ENCODE measurements around the gene TMEM18.

Gene TMEM18

GRCh38 chr2:633371-633770 lies 43.8 kb downstream of the TMEM18 start:
- no peaks in the 10 kb centered on the region for H3K79me2 ChIP-seq (ENCODE audit: low read length)
- no peaks in the 10 kb centered on the region for H3K36me3 ChIP-seq (replicated peaks; ENCODE audit: insufficient read depth, low read length)
- H2AFZ ChIP-seq (ENCODE audit: low read length), result no peak overlapping the region
- H3K9me3 ChIP-seq (replicated peaks; ENCODE audit: insufficient read depth, low read length), result no peaks in the 10 kb centered on the region
- no peak overlapping the region for H3K4me2 ChIP-seq (ENCODE audit: low read depth, low read length)
- TF ChIP-seq CTCF (IDR thresholded peaks at IDR 0.05; ENCODE audit: low read length) (no peak), EZH2phosphoT487 (IDR thresholded peaks at IDR 0.05; ENCODE audit: low read length) (no peak), EZH2 (optimal IDR thresholded peaks at IDR 0.05; ENCODE audit: low read depth, low read length) (no peak)
- no peak overlapping the region for H3K9ac ChIP-seq (ENCODE audit: low read length)
- DNase-seq, result no peak
- H3K9me2 ChIP-seq (replicated peaks; ENCODE audit: insufficient read depth, low read length), result no peaks in the 10 kb centered on the region
- no peak overlapping the region for H3K27ac ChIP-seq (ENCODE audit: low read length)
- no peaks in the 10 kb centered on the region for H3K4me1 ChIP-seq (ENCODE audit: low read length)
- no peak overlapping the region for H3K4me3 ChIP-seq (ENCODE audit: low read length)
- H3F3A ChIP-seq (ENCODE audit: insufficient read depth, low read length), result no peaks in the 10 kb centered on the region
- H3K27me3 ChIP-seq (replicated peaks; ENCODE audit: insufficient read depth, low read length), result no peaks in the 10 kb centered on the region
- no peaks in the 10 kb centered on the region for H4K20me1 ChIP-seq (ENCODE audit: insufficient read depth, low read length)

- Histone ChIP-seq H4K20me1 (ENCODE audit: insufficient read depth, low read length) (no peaks in the 10 kb centered on the region), H3K27me3 (replicated peaks; ENCODE audit: insufficient read depth, low read length) (no peaks in the 10 kb centered on the region), H3K79me2 (ENCODE audit: low read length) (no peaks in the 10 kb centered on the region), H3K9me2 (replicated peaks; ENCODE audit: insufficient read depth, low read length) (no peaks in the 10 kb centered on the region), H3K4me1 (ENCODE audit: low read length) (no peaks in the 10 kb centered on the region), H3F3A (ENCODE audit: insufficient read depth, low read length) (no peaks in the 10 kb centered on the region), H2AFZ (ENCODE audit: low read length) (no peak overlapping the region), H3K4me2 (ENCODE audit: low read depth, low read length) (no peak overlapping the region), H3K27ac (ENCODE audit: low read length) (no peak overlapping the region), H3K9me3 (replicated peaks; ENCODE audit: insufficient read depth, low read length) (no peaks in the 10 kb centered on the region), H3K36me3 (replicated peaks; ENCODE audit: insufficient read depth, low read length) (no peaks in the 10 kb centered on the region), H3K9ac (ENCODE audit: low read length) (no peak overlapping the region), H3K4me3 (ENCODE audit: low read length) (no peak overlapping the region)
- no peak for DNase-seq
- no peak for TF ChIP-seq CTCF (IDR thresholded peaks at IDR 0.05; ENCODE audit: low read length)
- no peak for TF ChIP-seq EZH2phosphoT487 (IDR thresholded peaks at IDR 0.05; ENCODE audit: low read length)
- TF ChIP-seq EZH2 (optimal IDR thresholded peaks at IDR 0.05; ENCODE audit: low read depth, low read length), result no peak
Observed at GRCh38 chr2:632471-632870, 44.7 kb downstream of the TMEM18 start.

- Histone ChIP-seq H3K9ac (ENCODE audit: low read length) (no peak overlapping the region), H3K27me3 (replicated peaks; ENCODE audit: insufficient read depth, low read length) (no peaks in the 10 kb centered on the region), H3F3A (ENCODE audit: insufficient read depth, low read length) (no peaks in the 10 kb centered on the region), H3K9me3 (replicated peaks; ENCODE audit: insufficient read depth, low read length) (no peaks in the 10 kb centered on the region), H3K4me3 (ENCODE audit: low read length) (no peak overlapping the region), H3K4me1 (ENCODE audit: low read length) (no peaks in the 10 kb centered on the region), H4K20me1 (ENCODE audit: insufficient read depth, low read length) (no peaks in the 10 kb centered on the region), H3K36me3 (replicated peaks; ENCODE audit: insufficient read depth, low read length) (no peaks in the 10 kb centered on the region), H3K79me2 (ENCODE audit: low read length) (no peaks in the 10 kb centered on the region), H2AFZ (ENCODE audit: low read length) (no peak overlapping the region), H3K9me2 (replicated peaks; ENCODE audit: insufficient read depth, low read length) (no peaks in the 10 kb centered on the region), H3K4me2 (ENCODE audit: low read depth, low read length) (no peak overlapping the region), H3K27ac (ENCODE audit: low read length) (no peak overlapping the region)
- no peak for DNase-seq
- TF ChIP-seq CTCF (IDR thresholded peaks at IDR 0.05; ENCODE audit: low read length), result no peak
- TF ChIP-seq EZH2phosphoT487 (IDR thresholded peaks at IDR 0.05; ENCODE audit: low read length), result no peak
- TF ChIP-seq EZH2 (optimal IDR thresholded peaks at IDR 0.05; ENCODE audit: low read depth, low read length), result no peak
Observed at GRCh38 chr2:631741-632140, 45.5 kb downstream of the TMEM18 start.

All from MM.1S (cell line).